Choroid plexus epithelial cell (primary cell): Measurements from ENCODE around the gene TPR.

Experiments used
- DNase-seq: peaks from one replicate; pipeline ENCODE4 v3.0.0-alpha.2; 2010; ENCODE audit warnings: low read depth
- H3K4me3 ChIP-seq: 2 replicates; pipeline ENCODE4 v1.5.1; 2011; ENCODE audit warnings: low read depth, mild to moderate bottlenecking, control low read depth, low read length, moderate library complexity
- TF ChIP-seq, protein P1 (sequence below): conservative IDR thresholded peaks from 2 replicates; pipeline ENCODE4 v1.5.1; 2011; ENCODE audit warnings: low read depth, mild to moderate bottlenecking, control low read depth, inconsistent platforms, low read length, moderate library complexity

Gene TPR

DNA sequence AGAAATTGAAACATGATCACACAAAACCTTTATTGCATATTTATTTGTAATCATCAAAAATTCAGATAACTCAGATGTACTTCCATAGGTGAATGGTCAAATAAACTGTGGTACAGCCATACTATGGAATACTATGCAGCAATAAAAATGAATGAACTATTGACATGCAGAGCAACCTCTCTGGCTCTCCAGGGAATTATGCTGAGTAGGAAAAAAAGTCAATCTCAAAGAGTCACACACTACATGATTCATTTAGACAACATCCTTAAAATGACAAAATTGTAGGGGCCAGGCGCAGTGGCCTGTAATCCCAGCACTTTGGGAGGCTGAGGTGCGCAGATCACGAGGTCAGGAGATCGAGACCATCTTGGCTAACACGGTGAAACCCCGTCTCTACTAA is 104.0 kb downstream of the TPR start:
- TF ChIP-seq, protein P1, sequence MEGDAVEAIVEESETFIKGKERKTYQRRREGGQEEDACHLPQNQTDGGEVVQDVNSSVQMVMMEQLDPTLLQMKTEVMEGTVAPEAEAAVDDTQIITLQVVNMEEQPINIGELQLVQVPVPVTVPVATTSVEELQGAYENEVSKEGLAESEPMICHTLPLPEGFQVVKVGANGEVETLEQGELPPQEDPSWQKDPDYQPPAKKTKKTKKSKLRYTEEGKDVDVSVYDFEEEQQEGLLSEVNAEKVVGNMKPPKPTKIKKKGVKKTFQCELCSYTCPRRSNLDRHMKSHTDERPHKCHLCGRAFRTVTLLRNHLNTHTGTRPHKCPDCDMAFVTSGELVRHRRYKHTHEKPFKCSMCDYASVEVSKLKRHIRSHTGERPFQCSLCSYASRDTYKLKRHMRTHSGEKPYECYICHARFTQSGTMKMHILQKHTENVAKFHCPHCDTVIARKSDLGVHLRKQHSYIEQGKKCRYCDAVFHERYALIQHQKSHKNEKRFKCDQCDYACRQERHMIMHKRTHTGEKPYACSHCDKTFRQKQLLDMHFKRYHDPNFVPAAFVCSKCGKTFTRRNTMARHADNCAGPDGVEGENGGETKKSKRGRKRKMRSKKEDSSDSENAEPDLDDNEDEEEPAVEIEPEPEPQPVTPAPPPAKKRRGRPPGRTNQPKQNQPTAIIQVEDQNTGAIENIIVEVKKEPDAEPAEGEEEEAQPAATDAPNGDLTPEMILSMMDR, result no peak
- no peak for DNase-seq
- no peak overlapping the region for H3K4me3 ChIP-seq
